DND-41 (cell line): ENCODE results near the gene SERPINB3.

Experiments used
- ATAC-seq: fragments of 200-7000 bp; cut with Tn5 transposase; 3 replicates; pipeline ENCODE4 v1.9.1; 2021; ENCODE audit warnings: low read depth; ENCODE audit not compliant: insufficient read depth
- DNase-seq: peaks from one replicate; pipeline ENCODE4 v3.0.0-alpha.2; 2020
- H2AFZ ChIP-seq: 2 replicates; pipeline ENCODE4 v1.6.0; 2012; ENCODE audit warnings: low read depth, low read length
- H3K27ac ChIP-seq: 2 replicates; pipeline ENCODE4 v1.5.1; 2012; ENCODE audit warnings: low read length, inconsistent platforms
- H3K27me3 ChIP-seq: fragments of 200-600 bp; sonication (generic); 2 replicates; pipeline ENCODE4 v1.6.0; 2012; ENCODE audit warnings: low read length, mild to moderate bottlenecking, inconsistent platforms; ENCODE audit not compliant: insufficient read depth, poor library complexity
- H3K36me3 ChIP-seq: 2 replicates; pipeline ENCODE4 v1.5.1; 2012; ENCODE audit warnings: low read length, inconsistent platforms; ENCODE audit not compliant: insufficient read depth
- H3K4me1 ChIP-seq: 2 replicates; pipeline ENCODE4 v1.5.1; 2012; ENCODE audit warnings: mild to moderate bottlenecking, low read length; ENCODE audit not compliant: insufficient read depth
- H3K4me2 ChIP-seq: 2 replicates; pipeline ENCODE4 v1.6.0; 2012; ENCODE audit warnings: mild to moderate bottlenecking, moderate library complexity, low read length, inconsistent platforms; ENCODE audit not compliant: insufficient read depth
- H3K4me3 ChIP-seq, 2 experiments: fragments of 200-600 bp in 1 of 2; shearing (Covaris generic) in 1 of 2; 2 replicates each; pipeline ENCODE4 v1.5.1; 2012 to 2016; ENCODE audit warnings: inconsistent platforms in 2 of 2, low read length in 2 of 2, mild to moderate bottlenecking in 2 of 2, low read depth in 1 of 2, moderate library complexity in 1 of 2
- H3K79me2 ChIP-seq: 2 replicates; pipeline ENCODE4 v1.6.0; 2012; ENCODE audit warnings: low read length, inconsistent platforms; ENCODE audit not compliant: insufficient read depth
- H3K9ac ChIP-seq: 2 replicates; pipeline ENCODE4 v1.6.0; 2012; ENCODE audit warnings: low read depth, mild to moderate bottlenecking, inconsistent platforms, low read length, moderate library complexity
- H3K9me3 ChIP-seq: 2 replicates; pipeline ENCODE4 v1.5.1; 2012; ENCODE audit warnings: low read length, moderate library complexity, mild to moderate bottlenecking, inconsistent platforms; ENCODE audit not compliant: insufficient read depth, severe bottlenecking
- H4K20me1 ChIP-seq: 2 replicates; pipeline ENCODE4 v1.6.0; 2012; ENCODE audit warnings: low read length; ENCODE audit not compliant: insufficient read depth
- CTCF ChIP-seq: IDR thresholded peaks from 2 replicates; pipeline ENCODE4 v1.5.1; 2012; ENCODE audit warnings: borderline replicate concordance, low read length, moderate library complexity, mild to moderate bottlenecking; ENCODE audit not compliant: poor library complexity, severe bottlenecking; ENCODE audit errors: extremely low read depth
- EZH2 ChIP-seq: IDR thresholded peaks from 3 replicates; pipeline ENCODE4 v1.6.1; 2012; ENCODE audit warnings: borderline replicate concordance, low read depth, mild to moderate bottlenecking, moderate library complexity, low read length, inconsistent platforms; ENCODE audit not compliant: severe bottlenecking

SERPINB3 gene

DNA sequence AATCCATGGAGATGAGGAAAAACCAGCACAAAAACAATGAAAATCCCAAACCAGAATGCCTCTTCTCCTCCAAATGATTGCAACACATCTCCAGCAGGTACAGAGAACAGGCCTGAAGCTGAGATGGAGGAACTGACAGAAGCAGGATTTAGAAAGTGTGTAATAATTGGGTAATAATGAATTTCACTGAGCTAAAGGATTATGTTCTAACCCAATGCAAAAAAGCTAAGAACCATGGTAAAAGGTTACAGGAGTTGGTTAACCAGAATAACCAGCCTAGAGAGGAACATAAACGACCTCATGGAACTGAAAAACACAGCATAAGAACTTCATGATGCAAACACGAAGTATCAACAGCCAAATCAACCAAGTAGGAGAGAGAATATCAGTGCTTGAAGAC, 27.4 kb upstream of the SERPINB3 start:
- H2AFZ ChIP-seq: no peak overlapping the region
- H3K4me1 ChIP-seq: no peaks in the 10 kb centered on the region
- no peaks in the 10 kb centered on the region for H3K36me3 ChIP-seq
- ATAC-seq (no peak), DNase-seq (no peak)
- H3K9me3 ChIP-seq: no peaks in the 10 kb centered on the region
- TF ChIP-seq CTCF (no peak), EZH2 (no peak)
- no peak overlapping the region for H3K9ac ChIP-seq
- no peak overlapping the region for H3K4me2 ChIP-seq
- peaks cover 2% of the 10 kb centered on the region for H3K27me3 ChIP-seq
- H4K20me1 ChIP-seq: no peaks in the 10 kb centered on the region
- no peak overlapping the region for H3K4me3 ChIP-seq
- H3K79me2 ChIP-seq: no peaks in the 10 kb centered on the region
- H3K27ac ChIP-seq: no peak overlapping the region

DNA sequence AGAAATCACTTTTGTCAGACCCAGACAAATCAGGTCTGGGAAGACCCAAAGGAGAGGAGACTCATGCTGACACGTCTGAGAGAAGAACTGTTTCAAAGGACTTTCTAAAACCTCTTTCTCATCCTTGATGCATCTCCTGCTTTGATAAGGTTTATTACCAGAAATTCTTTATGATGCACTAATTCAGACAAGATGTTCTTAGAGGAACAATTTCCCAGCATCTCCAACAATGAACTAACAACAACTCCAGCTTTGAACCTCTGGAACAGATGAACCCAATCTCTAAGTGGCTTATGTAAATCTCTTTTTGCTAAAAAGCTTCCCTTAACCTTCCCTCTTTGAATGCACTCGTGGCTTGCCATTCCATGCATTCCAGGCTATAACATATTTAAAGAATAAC, 25.2 kb upstream of the SERPINB3 start:
- TF ChIP-seq CTCF: no peak
- no peak for TF ChIP-seq EZH2

DNA sequence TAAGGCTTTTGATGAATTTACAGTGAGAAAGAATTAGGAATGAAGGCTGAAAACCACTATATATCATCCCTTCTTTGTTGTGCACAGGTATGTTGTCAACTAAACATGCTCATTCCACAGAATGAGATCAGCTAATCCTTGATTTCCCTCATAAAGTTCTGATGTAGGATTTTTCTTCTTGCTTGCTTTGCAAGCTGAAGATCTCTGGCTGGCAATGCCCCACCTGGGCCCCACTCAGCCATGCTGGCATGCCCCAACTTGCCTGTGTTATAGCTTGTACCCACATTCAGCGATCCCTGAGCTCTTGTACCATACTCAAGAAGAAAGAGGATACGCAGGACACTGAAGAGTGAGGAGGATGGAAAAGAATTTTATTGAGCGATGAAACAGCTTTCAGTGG, 23.0 kb upstream of the SERPINB3 start:
- Histone ChIP-seq H4K20me1 (no peaks in the 10 kb centered on the region), H3K27me3 (peaks cover 2% of the 10 kb centered on the region), H3K36me3 (no peaks in the 10 kb centered on the region), H3K79me2 (no peaks in the 10 kb centered on the region), H3K9ac (no peak overlapping the region), H3K27ac (no peak overlapping the region), H3K4me1 (no peaks in the 10 kb centered on the region), H3K9me3 (no peaks in the 10 kb centered on the region), H2AFZ (no peak overlapping the region), H3K4me3 (no peak overlapping the region), H3K4me2 (no peak overlapping the region)
- ATAC-seq (no peak), DNase-seq (no peak)
- TF ChIP-seq EZH2 (no peak), CTCF (no peak)

More for the DNA sequence above, 25.2 kb upstream of the SERPINB3 start:
- Histone ChIP-seq H3K9ac (no peak overlapping the region), H3K4me2 (no peak overlapping the region), H3K4me1 (no peaks in the 10 kb centered on the region), H3K27me3 (peaks cover 2% of the 10 kb centered on the region), H4K20me1 (no peaks in the 10 kb centered on the region), H3K79me2 (no peaks in the 10 kb centered on the region), H3K36me3 (no peaks in the 10 kb centered on the region), H3K9me3 (no peaks in the 10 kb centered on the region), H3K4me3 (no peak overlapping the region), H2AFZ (no peak overlapping the region), H3K27ac (no peak overlapping the region)
- DNase-seq (no peak), ATAC-seq (no peak)

GRCh38 chr18:63683890-63684289, 22.2 kb upstream of the SERPINB3 start:
- H3K4me1 ChIP-seq: no peaks in the 10 kb centered on the region
- no peak overlapping the region for H3K4me3 ChIP-seq
- H3K9ac ChIP-seq: no peak overlapping the region
- DNase-seq (no peak), ATAC-seq (no peak)
- H3K27me3 ChIP-seq: peaks cover under 1% of the 10 kb centered on the region
- no peaks in the 10 kb centered on the region for H4K20me1 ChIP-seq
- H3K9me3 ChIP-seq: no peaks in the 10 kb centered on the region
- no peak overlapping the region for H2AFZ ChIP-seq
- no peaks in the 10 kb centered on the region for H3K36me3 ChIP-seq
- H3K27ac ChIP-seq: no peak overlapping the region
- no peak overlapping the region for H3K4me2 ChIP-seq
- no peak for TF ChIP-seq CTCF
- TF ChIP-seq EZH2: no peak
- no peaks in the 10 kb centered on the region for H3K79me2 ChIP-seq
